Activated naive CD8-positive, alpha-beta T cell treated with anti-CD3 and anti-CD28 coated beads, Interleukin-2, amount 50 U/mL, for 24 hours (primary cell): ENCODE data around the gene TUBB1.
"Not testable (repeated sequence)": the region's sequence is repeated elsewhere in the genome, so short reads cannot be mapped to it uniquely, and the experiment has no call there.

ENCODE experiments used
- ATAC-seq: fragments of 150-1000 bp; cut with Tn5 transposase; one replicate; pipeline ENCODE4 v1.10.0; 2021
- DNase-seq: peaks from one replicate; pipeline ENCODE4 v3.0.0; 2021
- H3K27ac Mint-ChIP-seq: one replicate; pipeline ENCODE4 v1.8.0; 2021; ENCODE audit warnings: mild to moderate bottlenecking, mixed read lengths
- H3K27me3 Mint-ChIP-seq: one replicate; pipeline ENCODE4 v1.8.0; 2021; ENCODE audit warnings: mixed read lengths
- H3K36me3 Mint-ChIP-seq: one replicate; pipeline ENCODE4 v1.8.0; 2021; ENCODE audit warnings: low read depth, mixed read lengths
- H3K4me1 Mint-ChIP-seq: one replicate; pipeline ENCODE4 v1.8.0; 2021; ENCODE audit warnings: mixed read lengths
- H3K4me3 Mint-ChIP-seq: one replicate; pipeline ENCODE4 v1.8.0; 2021; ENCODE audit warnings: mild to moderate bottlenecking, moderate library complexity, mixed read lengths
- H3K9me3 Mint-ChIP-seq: one replicate; pipeline ENCODE4 v1.8.0; 2021; ENCODE audit warnings: mixed read lengths

TUBB1 gene

GRCh38 chr20:59031564-59032022, 12.4 kb downstream of the TUBB1 start:
- ATAC-seq: peak; percentile 2
- Mint-ChIP-seq H3K4me1 (peaks cover 64% of the 10 kb centered on the region), H3K9me3 (no peaks in the 10 kb centered on the region), H3K36me3 (peaks cover 81% of the 10 kb centered on the region), H3K4me3 (peak overlapping the region; percentile 90), H3K27me3 (no peaks in the 10 kb centered on the region), H3K27ac (peak overlapping the region; percentile 95)
- no peak for DNase-seq

DNA sequence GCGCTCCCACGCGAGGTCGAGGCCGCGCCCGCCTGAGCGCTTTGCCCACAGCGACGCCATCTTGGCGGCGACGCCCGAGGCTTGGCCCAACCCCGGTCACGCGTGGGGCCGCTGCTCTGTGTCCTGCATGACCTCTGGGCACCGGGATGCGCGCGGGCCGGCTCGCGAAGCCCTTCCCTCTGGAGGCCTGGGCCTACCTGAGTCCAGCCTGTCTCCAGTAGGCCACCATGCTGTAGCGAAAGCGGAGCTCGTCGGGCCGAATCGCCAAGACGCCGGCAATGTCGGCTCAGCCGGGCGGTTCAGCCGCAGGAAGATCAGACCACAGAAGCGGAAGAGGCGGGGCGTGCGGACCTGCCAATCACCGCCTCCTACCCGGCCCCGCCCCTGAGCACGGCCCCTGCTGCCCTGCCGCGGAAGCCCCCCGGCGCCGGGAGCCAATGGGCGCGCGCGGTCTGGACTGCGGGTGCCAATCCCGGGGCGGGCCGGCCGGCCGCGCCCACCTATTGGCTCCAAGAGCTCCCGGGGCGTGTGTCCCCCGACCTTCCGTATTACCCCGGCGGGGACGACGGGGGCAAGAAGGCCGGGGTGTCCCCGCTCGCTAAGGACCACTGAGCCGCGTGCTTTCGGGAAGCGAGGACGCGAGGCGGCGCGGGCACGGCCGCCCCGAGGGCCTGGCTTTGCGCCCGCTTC, 12.9 kb downstream of the TUBB1 start, which contains the start of gene ATP5F1E:
Gene ATP5F1E (minus strand): TSS at position 313 of the 690 bp plus-strand sequence. CDS start 84 bp downstream, at position 229.
- H3K36me3 Mint-ChIP-seq: peaks cover 81% of the 10 kb centered on the region
- peak within 1 kb of the TSS; percentile 90 for H3K4me3 Mint-ChIP-seq

GRCh38 chr20:59032713-59033059, 13.5 kb downstream of the TUBB1 start:
- DNase-seq (no peak), ATAC-seq (peak; percentile 41)
- Mint-ChIP-seq H3K4me3 (peak overlapping the region; percentile 88), H3K27me3 (no peaks in the 10 kb centered on the region), H3K4me1 (peaks cover 61% of the 10 kb centered on the region), H3K36me3 (peaks cover 81% of the 10 kb centered on the region), H3K9me3 (no peaks in the 10 kb centered on the region), H3K27ac (peak overlapping the region; percentile 91)

More for the DNA sequence above, 12.9 kb downstream of the TUBB1 start, which contains the start of gene ATP5F1E:
- Mint-ChIP-seq H3K9me3 (no peaks in the 10 kb centered on the region), H3K4me1 (peaks cover 65% of the 10 kb centered on the region), H3K27ac (peak within 1 kb of the TSS; percentile 95), H3K27me3 (no peaks in the 10 kb centered on the region)
- DNase-seq: peak; percentile 98
- ATAC-seq: peak; percentile 99

DNA sequence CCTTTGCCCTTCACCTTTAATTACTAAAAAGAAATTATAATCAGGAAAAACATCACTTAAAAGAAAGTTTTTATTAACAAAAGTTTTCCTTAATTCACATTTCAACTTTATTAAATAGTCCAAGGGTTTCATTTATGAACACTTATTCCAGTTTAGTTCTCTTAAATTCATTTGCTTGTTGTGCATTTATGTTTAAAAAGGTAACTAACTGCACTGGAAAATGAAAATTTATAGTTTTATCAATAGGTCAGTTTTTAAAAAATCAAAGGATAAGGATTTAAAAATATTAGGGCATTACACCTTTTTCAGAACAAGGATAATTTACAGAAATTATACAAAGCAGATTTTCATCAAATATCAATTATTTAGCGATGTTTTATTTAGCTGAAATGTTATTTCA, 13.9 kb downstream of the TUBB1 start:
- DNase-seq: no peak
- H3K27ac Mint-ChIP-seq: peak overlapping the region; percentile 91
- no peaks in the 10 kb centered on the region for H3K27me3 Mint-ChIP-seq
- H3K4me1 Mint-ChIP-seq: peaks cover 60% of the 10 kb centered on the region
- no peak for ATAC-seq
- H3K4me3 Mint-ChIP-seq: peak overlapping the region; percentile 88
- peaks cover 81% of the 10 kb centered on the region for H3K36me3 Mint-ChIP-seq
- no peaks in the 10 kb centered on the region for H3K9me3 Mint-ChIP-seq

DNA sequence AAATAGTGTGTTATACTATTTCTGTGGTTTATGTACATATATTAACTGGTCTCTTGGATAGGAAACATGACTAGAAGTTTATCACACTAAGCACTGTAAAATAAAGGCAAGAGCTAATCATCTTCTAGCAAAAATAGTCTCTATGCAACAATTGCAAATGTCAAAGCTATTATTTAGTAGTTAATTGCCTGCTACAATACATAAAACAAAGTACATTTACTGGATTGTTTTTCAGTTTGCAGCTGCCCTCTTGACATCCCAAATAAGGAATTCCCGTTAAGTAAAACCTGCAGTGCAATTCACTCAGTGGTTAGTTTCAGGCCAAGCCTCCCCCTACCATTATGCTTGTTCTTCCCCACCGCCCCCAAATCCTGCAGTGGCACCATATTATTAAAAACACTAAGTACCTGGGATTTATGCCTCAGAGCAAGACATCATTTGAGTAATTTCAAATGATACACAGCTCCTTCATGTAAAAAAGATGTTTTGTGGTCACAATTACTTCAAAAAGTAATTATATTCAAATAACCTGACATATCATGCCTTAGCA, 14.5 kb downstream of the TUBB1 start:
- Mint-ChIP-seq H3K4me3 (peak overlapping the region; percentile 32), H3K9me3 (no peaks in the 10 kb centered on the region), H3K4me1 (peaks cover 58% of the 10 kb centered on the region), H3K27me3 (no peaks in the 10 kb centered on the region), H3K36me3 (peaks cover 81% of the 10 kb centered on the region), H3K27ac (peak overlapping the region; percentile 42)
- ATAC-seq (no peak), DNase-seq (no peak)

GRCh38 chr20:59035381-59035780, 16.2 kb downstream of the TUBB1 start:
- Mint-ChIP-seq H3K4me3 (no peak overlapping the region), H3K27me3 (no peaks in the 10 kb centered on the region), H3K9me3 (no peaks in the 10 kb centered on the region), H3K4me1 (peaks cover 57% of the 10 kb centered on the region), H3K36me3 (peaks cover 78% of the 10 kb centered on the region), H3K27ac (peak overlapping the region; percentile 10)
- no peak for ATAC-seq
- DNase-seq: no peak

GRCh38 chr20:59037386-59037785, 18.2 kb downstream of the TUBB1 start:
- DNase-seq (no peak), ATAC-seq (no peak)
- H3K27me3 Mint-ChIP-seq: no peaks in the 10 kb centered on the region
- peaks cover 77% of the 10 kb centered on the region for H3K36me3 Mint-ChIP-seq
- peaks cover 54% of the 10 kb centered on the region for H3K4me1 Mint-ChIP-seq
- no peak overlapping the region for H3K27ac Mint-ChIP-seq
- no peak overlapping the region for H3K4me3 Mint-ChIP-seq
- H3K9me3 Mint-ChIP-seq: no peaks in the 10 kb centered on the region

- ATAC-seq: no peak
- peaks cover 66% of the 10 kb centered on the region for H3K36me3 Mint-ChIP-seq
- H3K4me1 Mint-ChIP-seq: peaks cover 55% of the 10 kb centered on the region
- no peak for DNase-seq
- H3K27me3 Mint-ChIP-seq: no peaks in the 10 kb centered on the region
- no peaks in the 10 kb centered on the region for H3K9me3 Mint-ChIP-seq
- H3K27ac Mint-ChIP-seq: peak overlapping the region; percentile 85
- H3K4me3 Mint-ChIP-seq: peak overlapping the region; percentile 82
These were observed 20.0 kb downstream of the TUBB1 start for GRCh38 chr20:59039233-59039632.

DNA sequence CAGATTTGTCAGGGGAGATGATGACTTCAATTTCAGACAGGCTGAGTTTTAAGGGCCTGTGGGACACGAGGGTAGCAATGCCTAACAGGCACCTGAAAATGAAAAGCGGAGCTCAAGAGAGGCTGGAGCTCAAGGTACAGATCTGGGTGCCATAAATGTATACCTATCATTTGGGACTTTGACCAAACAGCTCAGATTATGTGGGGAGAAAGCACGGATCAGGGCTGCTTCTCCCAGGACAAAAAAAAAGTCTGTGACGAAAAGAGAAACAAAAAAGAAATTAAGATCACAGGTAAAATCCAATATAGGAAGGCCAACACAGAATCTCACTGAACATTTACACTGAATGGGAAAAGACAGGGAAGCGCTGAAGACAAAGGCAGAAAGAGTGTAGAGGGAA, 21.4 kb downstream of the TUBB1 start:
- DNase-seq (no peak), ATAC-seq (no peak)
- peak overlapping the region; percentile 79 for H3K27ac Mint-ChIP-seq
- no peaks in the 10 kb centered on the region for H3K27me3 Mint-ChIP-seq
- H3K4me1 Mint-ChIP-seq: peaks cover 60% of the 10 kb centered on the region
- peak overlapping the region; percentile 82 for H3K4me3 Mint-ChIP-seq
- H3K9me3 Mint-ChIP-seq: no peaks in the 10 kb centered on the region
- H3K36me3 Mint-ChIP-seq: peaks cover 55% of the 10 kb centered on the region

GRCh38 chr20:59041487-59041886, 22.3 kb downstream of the TUBB1 start:
- Mint-ChIP-seq H3K27ac (peak overlapping the region; percentile 79), H3K4me1 (peaks cover 62% of the 10 kb centered on the region), H3K36me3 (peaks cover 47% of the 10 kb centered on the region), H3K4me3 (peak overlapping the region; percentile 82)
- not testable (repeated sequence) for H3K27me3 Mint-ChIP-seq, ATAC-seq, H3K9me3 Mint-ChIP-seq, DNase-seq

- H3K4me3 Mint-ChIP-seq: peak within 1 kb of the TSS; percentile 82
- no peaks in the 10 kb centered on the region for H3K9me3 Mint-ChIP-seq
- H3K4me1 Mint-ChIP-seq: peaks cover 61% of the 10 kb centered on the region
- H3K36me3 Mint-ChIP-seq: peaks cover 39% of the 10 kb centered on the region
- ATAC-seq (peak; percentile 30), DNase-seq (peak; percentile 44)
- H3K27ac Mint-ChIP-seq: peak within 1 kb of the TSS; percentile 92
- H3K27me3 Mint-ChIP-seq: no peaks in the 10 kb centered on the region
These were observed 23.0 kb downstream of the TUBB1 start, which contains the start of gene PRELID3B for GRCh38 chr20:59042151-59042795. TSS of gene PRELID3B (minus strand) at chr20:59042786. CDS start at chr20:59042730, 56 bp downstream.

- no peaks in the 10 kb centered on the region for H3K27me3 Mint-ChIP-seq
- DNase-seq: peak; percentile 96
- ATAC-seq: peak; percentile 96
- peak overlapping the region; percentile 82 for H3K4me3 Mint-ChIP-seq
- peak overlapping the region; percentile 92 for H3K27ac Mint-ChIP-seq
- H3K4me1 Mint-ChIP-seq: peaks cover 63% of the 10 kb centered on the region
- no peaks in the 10 kb centered on the region for H3K9me3 Mint-ChIP-seq
- peaks cover 32% of the 10 kb centered on the region for H3K36me3 Mint-ChIP-seq
These were observed 23.8 kb downstream of the TUBB1 start for GRCh38 chr20:59042796-59043631.

- H3K36me3 Mint-ChIP-seq: peaks cover 25% of the 10 kb centered on the region
- ATAC-seq (no peak), DNase-seq (peak; percentile 20)
- H3K9me3 Mint-ChIP-seq: no peaks in the 10 kb centered on the region
- peak overlapping the region; percentile 71 for H3K4me3 Mint-ChIP-seq
- peak overlapping the region; percentile 84 for H3K27ac Mint-ChIP-seq
- H3K27me3 Mint-ChIP-seq: no peaks in the 10 kb centered on the region
- H3K4me1 Mint-ChIP-seq: peaks cover 65% of the 10 kb centered on the region
These were observed 24.5 kb downstream of the TUBB1 start for GRCh38 chr20:59043698-59044097.

DNA sequence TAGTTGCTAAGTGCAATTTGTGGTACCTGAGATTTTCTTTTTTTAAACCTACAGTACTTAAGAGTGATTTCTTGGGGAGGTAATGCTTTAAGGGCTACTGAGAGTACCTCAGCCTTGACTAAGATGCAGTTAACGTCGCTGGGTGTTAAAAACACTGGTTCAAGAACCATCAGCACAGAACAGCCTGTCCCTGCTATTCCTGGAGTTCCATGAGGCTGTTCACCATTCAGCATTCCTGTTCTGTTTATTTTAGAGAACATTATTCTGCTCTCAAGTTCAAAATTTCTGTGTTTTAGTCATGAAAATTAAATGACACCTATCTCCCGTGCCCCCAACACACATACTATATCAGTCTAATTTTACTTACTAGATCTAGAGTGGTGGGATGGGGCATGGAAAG, 25.1 kb downstream of the TUBB1 start:
- no peaks in the 10 kb centered on the region for H3K27me3 Mint-ChIP-seq
- no peak for ATAC-seq
- DNase-seq: no peak
- H3K27ac Mint-ChIP-seq: no peak overlapping the region
- peaks cover 60% of the 10 kb centered on the region for H3K4me1 Mint-ChIP-seq
- peaks cover 20% of the 10 kb centered on the region for H3K36me3 Mint-ChIP-seq
- H3K4me3 Mint-ChIP-seq: no peak overlapping the region
- H3K9me3 Mint-ChIP-seq: no peaks in the 10 kb centered on the region
